HCT116 (cell line): Measurements from ENCODE around the gene SNPH. TPM values are rescaled to one million over a fixed set of nuclear protein-coding genes. Genes with fewer than 3 reads are reported as not detected.

Experiments used
- ATAC-seq: fragments of 200-7000 bp; cut with Tn5 transposase; 2 replicates; pipeline ENCODE4 v1.9.1; 2020; ENCODE audit warnings: mild to moderate bottlenecking, moderate library complexity
- BruUV-seq: library from RNA; stranded (reverse); fragments of 400-500 nt; replicated peaks from 2 replicates; lab custom pipeline; 2021; lab: Mats Ljungman, UMichigan
- CTCF ChIA-PET: fragments of 300-600 bp; sonication (Branson Sonifier 250); formaldehyde crosslinking; loops from one replicate; lab custom pipeline; 2021; ENCODE audit warnings: antibody characterized with exemption; lab: Charles Lee
- POLR2A ChIA-PET: fragments of 300-600, 350-600 bp; sonication (Branson Sonifier 250); formaldehyde crosslinking; loops from one replicate; lab custom pipeline; 2021; ENCODE audit warnings: antibody characterized with exemption; lab: Charles Lee
- RAD21 ChIA-PET, 2 experiments: fragments of 300-600 bp; sonication (Branson Sonifier 250); formaldehyde crosslinking; loops; one replicate each; lab custom pipeline; 2023; ENCODE audit warnings: low total read pairs in 2 of 2; ENCODE audit not compliant: uncharacterized antibody in 2 of 2, unreplicated experiment in 2 of 2, low non-redundant PET in 1 of 2; lab: Charles Lee
- DNase-seq: peaks from one replicate; pipeline ENCODE4 v3.0.0-alpha.2; 2010; ENCODE audit warnings: low read depth, low spot score
- H2AFZ ChIP-seq: fragments of 200-600 bp; shearing (Covaris generic), sonication (generic); 2 replicates; pipeline ENCODE4 v1.6.1; 2017; ENCODE audit warnings: low read depth, mixed run types, mixed read lengths, antibody characterized with exemption, low read length; ENCODE audit not compliant: poor library complexity, severe bottlenecking
- H3K27ac ChIP-seq: 2 replicates; pipeline ENCODE4 v1.5.1; 2012; ENCODE audit warnings: low read depth, low read length
- H3K27me3 ChIP-seq: fragments of 200-600 bp; sonication (generic); 2 replicates; pipeline ENCODE4 v1.6.1; 2016; ENCODE audit warnings: mixed run types, low read length, mixed read lengths; ENCODE audit not compliant: insufficient read depth
- H3K36me3 ChIP-seq, 2 experiments: fragments of 200-500 bp in 1 of 2; fragments of 200-600 bp in 1 of 2; sonication (Bioruptor generic) in 1 of 2; sonication (generic) in 1 of 2; 2 replicates each; pipeline versions ENCODE4 v1.5.1 to v1.6.1; 2014 to 2016; ENCODE audit warnings: low read length in 2 of 2, inconsistent platforms in 1 of 2, mixed read lengths in 1 of 2, mixed run types in 1 of 2; ENCODE audit not compliant: insufficient read depth in 2 of 2, control insufficient read depth in 1 of 2
- H3K4me1 ChIP-seq, 2 experiments: fragments of 200-600 bp in 1 of 2; sonication (generic) in 1 of 2; 2 replicates each; pipeline versions ENCODE4 v1.5.1 to v1.6.1; 2012 to 2017; ENCODE audit warnings: low read length in 2 of 2, inconsistent platforms in 1 of 2, mild to moderate bottlenecking in 1 of 2, mixed read lengths in 1 of 2, mixed run types in 1 of 2, moderate library complexity in 1 of 2; ENCODE audit not compliant: insufficient read depth in 2 of 2, control insufficient read depth in 1 of 2
- H3K4me2 ChIP-seq: fragments of 200-600 bp; sonication (generic); 2 replicates; pipeline ENCODE4 v1.6.1; 2017; ENCODE audit warnings: mixed run types, low read length, mixed read lengths
- H3K4me3 ChIP-seq, 2 experiments: fragments of 200-600 bp in 1 of 2; sonication (generic) in 1 of 2; replicated peaks in 1 of 2; 2 replicates each; pipeline ENCODE4 v1.5.1; 2011 to 2016; ENCODE audit warnings: low read length in 2 of 2, control low read depth in 1 of 2, low read depth in 1 of 2, mild to moderate bottlenecking in 1 of 2, mixed read lengths in 1 of 2, mixed run types in 1 of 2
- H3K79me2 ChIP-seq: fragments of 200-600 bp; sonication (generic); 2 replicates; pipeline ENCODE4 v1.6.1; 2017; ENCODE audit warnings: mild to moderate bottlenecking, mixed run types, low read length, moderate library complexity, mixed read lengths; ENCODE audit not compliant: insufficient read depth
- H3K9ac ChIP-seq: fragments of 200-600 bp; sonication (generic); 2 replicates; pipeline ENCODE4 v1.6.1; 2016; ENCODE audit warnings: low read length, mixed read lengths
- H3K9me2 ChIP-seq: fragments of 200-600 bp; sonication (generic), shearing (Covaris generic); 2 replicates; pipeline ENCODE4 v1.6.1; 2017; ENCODE audit warnings: mixed run types, mild to moderate bottlenecking, moderate library complexity; ENCODE audit not compliant: insufficient read depth
- H3K9me3 ChIP-seq, 2 experiments: fragments of 200-500 bp in 1 of 2; fragments of 200-600 bp in 1 of 2; sonication (Bioruptor generic) in 1 of 2; sonication (generic) in 1 of 2; 2 replicates each; pipeline ENCODE4 v1.6.1; 2014 to 2017; ENCODE audit warnings: low read length in 2 of 2, mixed read lengths in 2 of 2, inconsistent platforms in 1 of 2, low read depth in 1 of 2, mild to moderate bottlenecking in 1 of 2, mixed run types in 1 of 2, moderate library complexity in 1 of 2; ENCODE audit not compliant: control insufficient read depth in 1 of 2, insufficient read depth in 1 of 2
- H4K20me1 ChIP-seq: fragments of 200-600 bp; sonication (generic), shearing (Covaris generic); 2 replicates; pipeline ENCODE4 v1.6.1; 2017; ENCODE audit warnings: mixed run types, mild to moderate bottlenecking, moderate library complexity; ENCODE audit not compliant: insufficient read depth
- ATF3 ChIP-seq: IDR thresholded peaks from 2 replicates; pipeline ENCODE4 v1.6.1; 2012
- CBX3 ChIP-seq: IDR thresholded peaks from 2 replicates; pipeline ENCODE4 v1.6.1; 2012; ENCODE audit warnings: low read depth
- CTCF ChIP-seq, 3 experiments: fragments of 200-600 bp in 1 of 3; sonication (generic) in 1 of 3; IDR thresholded peaks in 2 of 3; conservative IDR thresholded peaks in 1 of 3; 2 replicates each; pipeline ENCODE4 v1.5.1; 2012 to 2017; ENCODE audit warnings: low read depth in 2 of 3, low read length in 2 of 3, antibody characterized with exemption in 1 of 3, borderline replicate concordance in 1 of 3, control low read depth in 1 of 3, mild to moderate bottlenecking in 1 of 3, mixed read lengths in 1 of 3, mixed run types in 1 of 3, moderate library complexity in 1 of 3; ENCODE audit not compliant: insufficient read depth in 1 of 3
- EGR1 ChIP-seq: IDR thresholded peaks from 2 replicates; pipeline ENCODE4 v1.6.1; 2012; ENCODE audit warnings: low read depth
- ELF1 ChIP-seq: IDR thresholded peaks from 2 replicates; pipeline ENCODE4 v1.6.1; 2012; ENCODE audit warnings: low read depth, borderline replicate concordance
- EZH2 ChIP-seq: fragments of 200-600 bp; sonication (generic); IDR thresholded peaks from 2 replicates; pipeline ENCODE4 v1.6.1; 2017; ENCODE audit warnings: antibody characterized with exemption, mixed run types
- EZH2phosphoT487 ChIP-seq: fragments of 200-600 bp; IDR thresholded peaks from 2 replicates; pipeline ENCODE4 v1.6.1; 2018; ENCODE audit warnings: antibody characterized with exemption, borderline replicate concordance
- FOSL1 ChIP-seq: IDR thresholded peaks from 2 replicates; pipeline ENCODE4 v1.6.1; 2012; ENCODE audit warnings: low read depth
- JUND ChIP-seq: IDR thresholded peaks from 2 replicates; pipeline ENCODE4 v1.6.1; 2012
- POLR2A ChIP-seq: IDR thresholded peaks from 2 replicates; pipeline ENCODE4 v1.7.0; 2011; ENCODE audit warnings: borderline replicate concordance; ENCODE audit not compliant: insufficient read depth, insufficient read length; ENCODE audit errors: extremely low read depth
- RAD21 ChIP-seq: IDR thresholded peaks from 2 replicates; pipeline ENCODE4 v1.6.1; 2012; ENCODE audit warnings: low read depth, mild to moderate bottlenecking
- REST ChIP-seq: IDR thresholded peaks from 2 replicates; pipeline ENCODE4 v1.6.1; 2012; ENCODE audit warnings: low read depth
- SIN3A ChIP-seq: IDR thresholded peaks from 2 replicates; pipeline ENCODE4 v1.6.1; 2012; ENCODE audit warnings: low read depth
- SP1 ChIP-seq: IDR thresholded peaks from 2 replicates; pipeline ENCODE4 v1.6.1; 2012; ENCODE audit warnings: low read depth
- SRF ChIP-seq: IDR thresholded peaks from 2 replicates; pipeline ENCODE4 v1.6.1; 2012; ENCODE audit warnings: low read depth
- TCF7L2 ChIP-seq: IDR thresholded peaks from 2 replicates; pipeline ENCODE4 v1.7.0; 2011; ENCODE audit warnings: borderline replicate concordance, inconsistent platforms; ENCODE audit not compliant: insufficient read depth, insufficient read length; ENCODE audit errors: extremely low read depth
- ZBTB33 ChIP-seq: IDR thresholded peaks from 2 replicates; pipeline ENCODE4 v1.6.1; 2011; ENCODE audit warnings: mild to moderate bottlenecking, low read length, moderate library complexity; ENCODE audit not compliant: insufficient replicate concordance; ENCODE audit errors: extremely low read depth
- ZFX ChIP-seq: fragments of 450-650 bp; IDR thresholded peaks from 2 replicates; pipeline ENCODE4 v1.6.1; 2017
- ZNF274 ChIP-seq: fragments of 200-500 bp; sonication (Bioruptor generic); IDR thresholded peaks from 2 replicates; pipeline ENCODE4 v1.6.1; 2014; ENCODE audit warnings: mild to moderate bottlenecking, low read depth, low read length, inconsistent platforms
- intact Hi-C: fragments of 100-400 bp; cut with micrococcal nuclease; formaldehyde crosslinking; loops from 2 replicates; pipeline ENCODE4 v1.10.0; 2022
- total RNA-seq: library from RNA; stranded (reverse); gene quantifications from one replicate; pipeline ENCODE4 v1.2.1, GENCODE V29; 2021; ENCODE audit not compliant: unreplicated experiment

Gene SNPH
- total RNA-seq, 1 experiment from 2014 or later = 3.2 TPM

- RAD21 ChIA-PET = no interaction called here
- peak overlapping the region; percentile 93 to 97 for H3K4me3 ChIP-seq
- H3K27ac ChIP-seq = peak overlapping the region; percentile 71
- no TSS peak for BruUV-seq
- peaks cover 32 to 52% of the 10 kb centered on the region in 2 experiments for H3K4me1 ChIP-seq
- no peaks in the 10 kb centered on the region for H3K9me2 ChIP-seq
- H3K4me2 ChIP-seq = peak overlapping the region; percentile 94
- no peaks in the 10 kb centered on the region for H3K9me3 ChIP-seq
- H3K27me3 ChIP-seq = no peaks in the 10 kb centered on the region
- no peak for DNase-seq
- H3K9ac ChIP-seq = peak overlapping the region; percentile 99
- CTCF ChIA-PET = no interaction called here
- ATAC-seq = 0 out of 2 replicates have a peak, but pooled peaks have one; percentile 6
- no peaks in the 10 kb centered on the region for H3K36me3 ChIP-seq
- no peaks in the 10 kb centered on the region for H4K20me1 ChIP-seq
- no peak overlapping the region for H2AFZ ChIP-seq
- TF ChIP-seq SRF (no peak), RAD21 (no peak), SP1 (no peak), SIN3A (no peak), EGR1 (no peak), ZFX (no peak), POLR2A (no peak), ELF1 (no peak), ZBTB33 (no peak), TCF7L2 (no peak), ZNF274 (no peak), CTCF (IDR thresholded peaks at IDR 0.05 in 2 of 3, conservative IDR thresholded peaks at IDR 0.05 in 1 of 3; ENCODE audit: borderline replicate concordance in 1 of 3, insufficient read depth in 1 of 3, low read depth in 2 of 3, low read length in 2 of 3) (no peak), ATF3 (no peak), JUND (no peak), EZH2 (no peak), FOSL1 (no peak), CBX3 (no peak), EZH2phosphoT487 (no peak), REST (no peak)
- peaks cover 61% of the 10 kb centered on the region for H3K79me2 ChIP-seq
- POLR2A ChIA-PET = no interaction called here
- intact Hi-C loops = loop anchor here (5.0 kb wide), 2 partner anchors 66 to 141 kb away; partner anchors contain the start of genes FKBP1A and NSFL1C
These were observed 60.2 kb downstream of the SNPH start for GRCh38 chr20:1326031-1326930.
